HepG2 (cell line): Measurements from ENCODE around the gene PRKAR2A. TPM values are rescaled to one million over a fixed set of nuclear protein-coding genes. Genes with fewer than 3 reads are reported as not detected.

Source experiments
- ATAC-seq: fragments of 200-7000 bp; cut with Tn5 transposase; 3 replicates; pipeline ENCODE4 v1.9.1; 2020; ENCODE audit warnings: mild to moderate bottlenecking, moderate library complexity
- BruUV-seq: library from RNA; stranded (reverse); fragments of 400-500 nt; replicated peaks from 2 replicates; lab custom pipeline; 2021; lab: Mats Ljungman, UMichigan
- CTCF ChIA-PET: fragments of 300-600 bp; formaldehyde crosslinking; extraction: SDS; loops from one replicate; lab custom pipeline; 2021; ENCODE audit warnings: low total read pairs, inconsistent platforms, low intra/inter-chr PET ratio; lab: Yijun Ruan, JAX
- POLR2A ChIA-PET: fragments of 350-600 bp; sonication (Branson Sonifier 250); formaldehyde crosslinking; loops from one replicate; lab custom pipeline; 2020; ENCODE audit warnings: antibody characterized with exemption, inconsistent platforms; lab: Yijun Ruan, JAX
- DNase-seq: peaks from one replicate; pipeline ENCODE4 v3.0.0-alpha.2; 2015; ENCODE audit warnings: low spot score
- FAIRE-seq: peaks from 3 replicates; lab custom pipeline; 2011; peaks lifted over from hg19 to GRCh38; lab: Jason Lieb, UNC
- H2AFZ ChIP-seq: one replicate; pipeline ENCODE4 v1.6.1; 2011; ENCODE audit warnings: low read length, inconsistent platforms
- H3K27ac ChIP-seq: fragments of 300-600 bp; 3 replicates; pipeline ENCODE4 v1.8.0; 2011; ENCODE audit warnings: mixed run types, mild to moderate bottlenecking, mixed read lengths, low read length, inconsistent platforms; ENCODE audit not compliant: insufficient read depth; ENCODE audit errors: extremely low read length
- H3K27me3 ChIP-seq, 2 experiments: fragments of 200-600 bp in 1 of 2; 2 replicates in 1 of 2; 3 replicates in 1 of 2; pipeline versions ENCODE4 v1.6.0 to v1.8.0; 2011; ENCODE audit warnings: low read length in 2 of 2, mild to moderate bottlenecking in 2 of 2, moderate library complexity in 2 of 2, inconsistent platforms in 1 of 2; ENCODE audit not compliant: insufficient read depth in 2 of 2, control insufficient read depth in 1 of 2
- H3K36me3 ChIP-seq, 2 experiments: fragments of 200-600 bp in 1 of 2; replicated peaks in 1 of 2; 2 replicates in 1 of 2; 3 replicates in 1 of 2; pipeline versions ENCODE4 v1.5.1 to v1.8.0; 2011; ENCODE audit warnings: low read length in 2 of 2, inconsistent platforms in 1 of 2; ENCODE audit not compliant: insufficient read depth in 2 of 2, control insufficient read depth in 1 of 2
- H3K4me1 ChIP-seq: 2 replicates; pipeline ENCODE4 v1.5.1; 2012; ENCODE audit warnings: low read length, inconsistent platforms; ENCODE audit not compliant: insufficient read depth
- H3K4me2 ChIP-seq: 2 replicates; pipeline ENCODE4 v1.6.0; 2011; ENCODE audit warnings: low read depth, low read length, inconsistent platforms
- H3K4me3 ChIP-seq, 3 experiments: fragments of 200-600 bp in 1 of 3; sonication (generic), shearing (Covaris generic) in 1 of 3; replicated peaks in 1 of 3; 2 replicates each; pipeline ENCODE4 v1.5.1; 2011 to 2016; ENCODE audit warnings: low read length in 3 of 3, inconsistent platforms in 2 of 3, low read depth in 2 of 3, mild to moderate bottlenecking in 2 of 3, control low read depth in 1 of 3, mixed read lengths in 1 of 3; ENCODE audit not compliant: insufficient read depth in 1 of 3
- H3K79me2 ChIP-seq: one replicate; pipeline ENCODE4 v1.6.1; 2011; ENCODE audit warnings: low read length, inconsistent platforms; ENCODE audit not compliant: insufficient read depth
- H3K9ac ChIP-seq: 2 replicates; pipeline ENCODE4 v1.6.0; 2011; ENCODE audit warnings: mild to moderate bottlenecking, low read depth, low read length, inconsistent platforms; ENCODE audit not compliant: insufficient read depth
- H3K9me3 ChIP-seq: 2 replicates; pipeline ENCODE4 v1.5.1; 2012; ENCODE audit warnings: mild to moderate bottlenecking, low read length
- H4K20me1 ChIP-seq: 2 replicates; pipeline ENCODE4 v1.6.0; 2011; ENCODE audit warnings: inconsistent platforms, mild to moderate bottlenecking, low read length, moderate library complexity; ENCODE audit not compliant: insufficient read depth
- CCAR2 ChIP-seq: fragments of 200-400 bp; formaldehyde crosslinking; optimal IDR thresholded peaks from 2 replicates; pipeline ENCODE3; 2018; ENCODE audit warnings: low read depth, mild to moderate bottlenecking, low read length, moderate library complexity
- ESRRA ChIP-seq: sonication (generic); formaldehyde crosslinking; IDR thresholded peaks from 2 replicates; pipeline ENCODE4 v1.5.1; 2020; ENCODE audit warnings: mild to moderate bottlenecking, low read depth, missing genetic modification reagents
- FOSL2 ChIP-seq: sonication (generic); formaldehyde crosslinking; IDR thresholded peaks from 2 replicates; pipeline ENCODE4 v1.4.0; 2020; ENCODE audit warnings: missing genetic modification reagents
- HNRNPL ChIP-seq: fragments of 200-400 bp; formaldehyde crosslinking; IDR thresholded peaks from 2 replicates; pipeline ENCODE4 v1.6.1; 2017; ENCODE audit warnings: mild to moderate bottlenecking, low read depth, low read length
- MZF1 ChIP-seq: sonication (generic); formaldehyde crosslinking; IDR thresholded peaks from 2 replicates; pipeline ENCODE4 v1.8.1; 2023; ENCODE audit warnings: mild to moderate bottlenecking, missing genetic modification reagents, borderline replicate concordance
- RXRA ChIP-seq: sonication (generic); formaldehyde crosslinking; IDR thresholded peaks from 2 replicates; pipeline ENCODE4 v1.5.1; 2020; ENCODE audit warnings: missing genetic modification reagents
- TBX3 ChIP-seq: fragments of 450-650 bp; IDR thresholded peaks from 2 replicates; pipeline ENCODE4 v1.6.1; 2017; ENCODE audit warnings: antibody characterized with exemption, mild to moderate bottlenecking, inconsistent platforms, borderline replicate concordance
- TOPORS ChIP-seq: sonication (generic); formaldehyde crosslinking; IDR thresholded peaks from 2 replicates; pipeline ENCODE4 v1.8.0; 2023; ENCODE audit warnings: mild to moderate bottlenecking, missing genetic modification reagents
- XRCC5 ChIP-seq: fragments of 200-400 bp; formaldehyde crosslinking; optimal IDR thresholded peaks from 2 replicates; pipeline ENCODE3; 2017; ENCODE audit warnings: mild to moderate bottlenecking, low read length
- ZNF12 ChIP-seq: sonication (generic); formaldehyde crosslinking; IDR thresholded peaks from 2 replicates; pipeline ENCODE4 v1.5.0; 2020; ENCODE audit warnings: missing genetic modification reagents
- ZNF3 ChIP-seq: IDR thresholded peaks from 2 replicates; pipeline ENCODE4 v1.7.0; 2017; ENCODE audit warnings: inconsistent platforms
- ZNF331 ChIP-seq: sonication (generic); formaldehyde crosslinking; IDR thresholded peaks from 2 replicates; pipeline ENCODE4 v1.4.0; 2020; ENCODE audit warnings: missing genetic modification reagents
- ZNF644 ChIP-seq: IDR thresholded peaks from 2 replicates; pipeline ENCODE4 v1.6.1; 2016; ENCODE audit warnings: low read depth
- ZSCAN12 ChIP-seq: sonication (generic); formaldehyde crosslinking; IDR thresholded peaks from 2 replicates; pipeline ENCODE4 v1.9.0; 2021; ENCODE audit warnings: mild to moderate bottlenecking, missing genetic modification reagents
- ZSCAN22 ChIP-seq: sonication (generic); formaldehyde crosslinking; IDR thresholded peaks from 2 replicates; pipeline ENCODE4 v1.4.0; 2020; ENCODE audit warnings: mild to moderate bottlenecking, missing genetic modification reagents
- WGBS: methylation state at CpG from one replicate; pipeline ENCODE4 v1.1.6; 2017; ENCODE audit warnings: low lambda C conversion rate; 5-methylcytosine and 5-hydroxymethylcytosine counted together
- in situ Hi-C: cut with HindIII; loops from 2 replicates; pipeline ENCODE4 v1.10.0; 2017; ENCODE audit warnings: low pct_unique_long_range_greater_than_20kb; ENCODE audit not compliant: extremely low pct_ligation_motif_present
- intact Hi-C: fragments of 100-400 bp; cut with micrococcal nuclease; formaldehyde crosslinking; loops from one replicate; pipeline ENCODE4 v1.10.0; 2022; ENCODE audit not compliant: unreplicated experiment
- polyA plus RNA-seq, 8 experiments: library from polyadenylated mRNA; depleted of rRNA in 3 of 8; stranded (reverse) in 7 of 8; unstranded in 1 of 8; fragments of >200 nt; fragmentation: Illumina TruSeq in 4 of 8; extraction: Trizol in 4 of 8; gene quantifications; 2 replicates each; pipeline versions ENCODE4 v1.2.1 to v1.2.3, GENCODE V29; 2011 to 2016; ENCODE audit warnings: low read depth in 4 of 8, missing spikeins in 1 of 8, mixed read lengths in 1 of 8; ENCODE audit not compliant: insufficient read depth in 1 of 8
- total RNA-seq, 5 experiments: library from RNA; depleted of rRNA; stranded (reverse); fragments of >200 nt; fragmentation: Illumina TruSeq; extraction: Trizol; gene quantifications; 2 replicates each; pipeline ENCODE4 v1.2.3, GENCODE V29; 2016; ENCODE audit warnings: low read depth in 1 of 5
- TF ChIP-seq, protein P1 (sequence below): sonication (generic); formaldehyde crosslinking; IDR thresholded peaks from 2 replicates; pipeline ENCODE4 v1.5.0; 2020; ENCODE audit warnings: missing genetic modification reagents
- TF ChIP-seq, protein P2 (sequence below): IDR thresholded peaks from 2 replicates; pipeline ENCODE4 v1.6.1; 2012; ENCODE audit warnings: low read depth, low read length, improper control_type of control experiment

PRKAR2A gene
- total and polyA plus RNA-seq, 2 of the 13 experiments (the other 11 are each of a cell fraction or from before 2014, with no cell fraction given): 11.8 to 29.2 TPM

DNA sequence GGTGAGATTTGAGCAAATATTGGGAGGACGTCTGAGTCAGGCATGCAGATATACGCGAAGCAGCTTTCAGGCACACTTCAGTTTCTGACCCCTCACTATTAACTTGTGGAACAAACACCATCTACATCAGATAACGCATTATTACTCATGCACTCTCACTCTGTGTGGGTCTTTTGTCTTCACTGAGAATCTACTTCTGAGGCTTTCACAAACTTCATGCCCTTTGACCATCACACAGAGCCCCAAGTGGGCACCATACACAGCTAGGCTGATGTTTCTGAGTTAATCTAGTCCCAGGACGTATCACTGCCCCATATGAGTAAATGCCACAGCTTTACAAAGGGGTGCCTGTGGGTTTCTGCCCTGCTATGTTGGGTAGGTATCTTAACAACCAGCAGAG lies 91.0 kb downstream of the PRKAR2A start:
- ChIA-PET POLR2A (interaction anchor here (1.0 to 1.5 kb wide), 2 partner anchors 16 to 141 kb away, joined by 3 to 10 read pairs; no protein-coding TSS in a partner anchor), CTCF (no interaction called here)
- FAIRE-seq (no peak), ATAC-seq (peak; percentile 34), DNase-seq (peak; percentile 42)
- Histone ChIP-seq H2AFZ (no peak overlapping the region), H3K79me2 (no peaks in the 10 kb centered on the region), H3K27me3 (no peaks in the 10 kb centered on the region), H3K27ac (no peak overlapping the region), H3K4me2 (no peak overlapping the region), H3K9me3 (no peaks in the 10 kb centered on the region), H3K4me1 (peaks cover 10% of the 10 kb centered on the region), H3K4me3 (no peak overlapping the region), H3K36me3 (peaks cover 2 to 8% of the 10 kb centered on the region in 2 experiments; a peak in 3 of 5 replicates), H3K9ac (no peak overlapping the region), H4K20me1 (no peaks in the 10 kb centered on the region)
- in situ Hi-C loops (no loop called here), intact Hi-C loops (no loop called here)
- 76% methylated on average over 5 of the region's 5 CpGs for WGBS
- no peak for TF ChIP-seq TOPORS (CRISPR knock-in tag)
- TF ChIP-seq XRCC5: peak; percentile 23
- TF ChIP-seq CCAR2: no peak
- no peak for TF ChIP-seq ZNF644 (CRISPR knock-in tag)
- 0 out of 2 replicates have a peak, but pooled peaks have one; percentile 32 for TF ChIP-seq HNRNPL
- 0 out of 2 replicates have a peak, but pooled peaks have one; percentile 6 for TF ChIP-seq FOSL2 (CRISPR knock-in tag)
- no TSS peak for BruUV-seq

DNA sequence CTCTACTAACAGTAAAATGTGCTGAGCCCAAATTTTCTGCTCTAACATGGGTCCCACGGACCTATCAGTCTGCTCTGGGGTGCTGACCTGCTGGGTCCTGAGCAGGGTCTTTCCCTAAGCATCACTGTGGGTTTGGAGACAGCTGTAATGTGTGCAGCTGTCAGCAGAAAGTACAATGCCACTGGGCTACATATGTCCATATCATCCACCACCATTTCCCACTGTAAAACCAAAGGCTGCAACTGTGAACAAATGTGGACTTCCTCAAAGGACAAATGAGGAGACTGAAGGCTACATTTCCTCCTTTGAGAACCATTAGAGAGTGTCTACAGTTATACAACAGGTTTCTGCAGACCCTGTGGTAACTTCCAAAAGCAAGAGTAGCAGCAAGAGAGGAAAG lies 96.8 kb downstream of the PRKAR2A start:
- Histone ChIP-seq H3K36me3 (peaks cover 4 to 26% of the 10 kb centered on the region in 2 experiments; a peak in 4 of 5 replicates), H2AFZ (no peak overlapping the region), H3K9me3 (no peaks in the 10 kb centered on the region), H3K79me2 (no peaks in the 10 kb centered on the region), H3K4me2 (no peak overlapping the region), H3K4me1 (peaks cover 17% of the 10 kb centered on the region), H3K27ac (no peak overlapping the region), H3K4me3 (no peak overlapping the region), H4K20me1 (no peaks in the 10 kb centered on the region), H3K27me3 (no peaks in the 10 kb centered on the region), H3K9ac (no peak overlapping the region)
- DNase-seq (no peak), FAIRE-seq (no peak), ATAC-seq (no peak)
- in situ Hi-C loops: no loop called here
- CTCF ChIA-PET: no interaction called here
- intact Hi-C loops: no loop called here
- POLR2A ChIA-PET: interaction anchor here (1.8 kb wide), 1 partner anchor 11 kb away, joined by 4 read pairs; no protein-coding TSS in a partner anchor
- 100% methylated on average over 1 of the region's 1 CpG for WGBS
- no TSS peak for BruUV-seq
- TF ChIP-seq ZSCAN22 (CRISPR knock-in tag): no peak
- no peak for TF ChIP-seq MZF1 (CRISPR knock-in tag)
- TF ChIP-seq, protein P1, sequence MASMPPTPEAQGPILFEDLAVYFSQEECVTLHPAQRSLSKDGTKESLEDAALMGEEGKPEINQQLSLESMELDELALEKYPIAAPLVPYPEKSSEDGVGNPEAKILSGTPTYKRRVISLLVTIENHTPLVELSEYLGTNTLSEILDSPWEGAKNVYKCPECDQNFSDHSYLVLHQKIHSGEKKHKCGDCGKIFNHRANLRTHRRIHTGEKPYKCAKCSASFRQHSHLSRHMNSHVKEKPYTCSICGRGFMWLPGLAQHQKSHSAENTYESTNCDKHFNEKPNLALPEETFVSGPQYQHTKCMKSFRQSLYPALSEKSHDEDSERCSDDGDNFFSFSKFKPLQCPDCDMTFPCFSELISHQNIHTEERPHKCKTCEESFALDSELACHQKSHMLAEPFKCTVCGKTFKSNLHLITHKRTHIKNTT (CRISPR knock-in tag): no peak
- TF ChIP-seq RXRA: no peak
- TF ChIP-seq TBX3: no peak
- TF ChIP-seq ZSCAN12 (CRISPR knock-in tag): no peak
- TF ChIP-seq ZNF12 (CRISPR knock-in tag): no peak
- TF ChIP-seq, protein P2, sequence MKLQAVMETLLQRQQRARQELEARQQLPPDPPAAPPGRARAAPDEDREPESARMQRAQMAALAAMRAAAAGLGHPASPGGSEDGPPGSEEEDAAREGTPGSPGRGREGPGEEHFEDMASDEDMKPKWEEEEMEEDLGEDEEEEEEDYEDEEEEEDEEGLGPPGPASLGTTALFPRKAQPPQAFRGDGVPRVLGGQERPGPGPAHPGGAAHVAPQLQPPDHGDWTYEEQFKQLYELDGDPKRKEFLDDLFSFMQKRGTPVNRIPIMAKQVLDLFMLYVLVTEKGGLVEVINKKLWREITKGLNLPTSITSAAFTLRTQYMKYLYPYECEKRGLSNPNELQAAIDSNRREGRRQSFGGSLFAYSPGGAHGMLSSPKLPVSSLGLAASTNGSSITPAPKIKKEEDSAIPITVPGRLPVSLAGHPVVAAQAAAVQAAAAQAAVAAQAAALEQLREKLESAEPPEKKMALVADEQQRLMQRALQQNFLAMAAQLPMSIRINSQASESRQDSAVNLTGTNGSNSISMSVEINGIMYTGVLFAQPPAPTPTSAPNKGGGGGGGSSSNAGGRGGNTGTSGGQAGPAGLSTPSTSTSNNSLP: no peak
- no peak for TF ChIP-seq ESRRA (CRISPR knock-in tag)
- TF ChIP-seq ZNF331: no peak
- no peak for TF ChIP-seq ZNF3 (CRISPR knock-in tag)
